Measurements from ENCODE around the gene ACSS3.

ACSS3 gene

DNA sequence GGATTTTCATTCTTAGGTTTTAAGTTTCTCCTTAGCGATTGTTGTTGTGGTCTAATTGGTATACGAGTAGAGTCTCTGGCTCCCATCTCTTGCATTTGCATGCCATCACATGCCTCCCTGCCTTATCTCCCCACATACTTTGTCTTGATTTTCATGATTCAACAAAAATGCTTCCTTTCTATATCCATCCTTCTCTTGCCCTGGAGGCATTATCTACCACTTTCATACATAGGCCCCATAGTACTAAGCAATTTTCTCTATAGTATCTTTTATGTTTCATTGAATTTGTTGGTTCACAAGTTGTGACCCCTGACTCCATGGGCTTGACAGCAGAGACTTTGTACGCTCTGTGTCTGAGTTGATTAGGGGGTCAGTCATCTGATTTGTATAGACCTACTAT lies 226.1 kb downstream of the ACSS3 start:
- no peaks in the 10 kb centered on the region for H3K4me1 Mint-ChIP-seq (ENCODE audit: low read depth)
- H3K36me3 Mint-ChIP-seq (ENCODE audit: low read depth), result no peaks in the 10 kb centered on the region
- no peaks in the 10 kb centered on the region for H3K27me3 Mint-ChIP-seq
- H3K4me3 Mint-ChIP-seq, result no peak overlapping the region
- peaks cover 3% of the 10 kb centered on the region for H3K9me3 Mint-ChIP-seq
- H3K27ac Mint-ChIP-seq, result no peak overlapping the region
